GM21360 (cell line): ENCODE measurements around the gene RYR3.

Experiments used
- ATAC-seq: cut with Tn5 transposase; IDR thresholded peaks from one replicate; pipeline ENCODE4 v1.9.1; 2021; ENCODE audit warnings: mild to moderate bottlenecking, moderate library complexity; ENCODE audit not compliant: unreplicated experiment

The RYR3 gene

DNA sequence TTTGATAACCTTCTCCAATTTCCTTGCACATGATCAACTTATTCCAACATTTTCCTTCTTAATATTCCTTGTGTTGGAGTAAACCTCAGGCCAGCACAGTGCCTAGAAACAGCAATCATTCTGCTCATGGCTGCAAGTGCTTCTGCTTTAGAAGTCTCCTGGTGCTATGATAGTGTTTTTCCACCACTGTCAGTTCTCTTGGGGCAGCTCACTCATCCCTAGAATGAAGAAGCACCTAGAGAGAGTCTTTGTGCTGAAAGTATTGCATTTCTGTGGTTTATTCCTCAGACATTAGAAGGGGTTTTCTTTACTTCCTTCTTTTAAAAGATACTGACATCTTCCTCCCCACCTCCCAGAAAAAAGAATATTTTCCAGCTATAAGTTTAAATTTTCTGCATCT is 183.5 kb downstream of the RYR3 start:
- ATAC-seq, result no peak

- no peak for ATAC-seq
These were observed 189.8 kb downstream of the RYR3 start for GRCh38 chr15:33500432-33501195.

DNA sequence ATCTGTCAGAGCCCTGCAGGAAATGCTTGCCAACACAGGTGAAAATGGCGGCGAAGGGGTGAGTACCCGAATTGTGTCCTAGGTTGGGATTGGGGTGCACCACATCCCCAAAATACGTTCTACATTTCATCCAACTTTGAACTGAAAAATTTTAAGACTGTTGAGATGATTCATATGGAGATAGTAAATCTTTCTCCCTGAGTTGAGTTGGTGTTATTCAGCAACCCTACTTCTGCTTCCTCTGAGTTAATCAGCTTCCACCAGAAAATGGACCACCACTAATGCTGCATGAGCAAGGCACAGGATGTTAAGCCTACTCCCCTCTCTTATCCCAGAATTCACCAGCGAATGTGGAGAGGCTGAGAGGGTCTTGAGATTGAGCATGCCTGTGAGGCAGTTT is 192.9 kb downstream of the RYR3 start:
- ATAC-seq, result no peak

- no peak for ATAC-seq
These were observed 196.1 kb downstream of the RYR3 start for GRCh38 chr15:33506781-33507296.

GRCh38 chr15:33508703-33509102 is 197.9 kb downstream of the RYR3 start:
- no peak for ATAC-seq

GRCh38 chr15:33515121-33515520 is 204.4 kb downstream of the RYR3 start:
- no peak for ATAC-seq

- no peak for ATAC-seq
These were observed 205.8 kb downstream of the RYR3 start for GRCh38 chr15:33516563-33516962.

- ATAC-seq, result no peak
These were observed 207.2 kb downstream of the RYR3 start for GRCh38 chr15:33517944-33518343.

DNA sequence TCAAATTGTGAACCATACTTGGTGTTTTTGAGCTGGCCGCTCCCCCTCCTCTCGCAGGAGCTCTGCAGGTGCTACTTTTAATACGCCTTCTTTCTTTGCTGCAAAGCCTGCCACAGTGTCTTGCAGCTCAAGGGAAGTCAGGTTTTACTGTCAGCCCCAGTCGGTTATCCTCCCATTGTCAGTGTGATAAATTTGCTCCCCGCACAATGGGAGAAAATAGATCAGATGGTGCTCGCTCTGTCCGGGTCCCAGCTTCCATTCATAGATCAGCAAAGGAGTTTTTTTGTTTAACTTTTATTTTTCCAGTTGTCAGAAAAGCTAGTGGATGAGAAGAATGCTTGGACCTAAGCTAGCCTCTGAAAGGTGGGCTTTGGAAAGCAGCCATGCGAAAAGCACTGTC is 207.7 kb downstream of the RYR3 start:
- no peak for ATAC-seq

DNA sequence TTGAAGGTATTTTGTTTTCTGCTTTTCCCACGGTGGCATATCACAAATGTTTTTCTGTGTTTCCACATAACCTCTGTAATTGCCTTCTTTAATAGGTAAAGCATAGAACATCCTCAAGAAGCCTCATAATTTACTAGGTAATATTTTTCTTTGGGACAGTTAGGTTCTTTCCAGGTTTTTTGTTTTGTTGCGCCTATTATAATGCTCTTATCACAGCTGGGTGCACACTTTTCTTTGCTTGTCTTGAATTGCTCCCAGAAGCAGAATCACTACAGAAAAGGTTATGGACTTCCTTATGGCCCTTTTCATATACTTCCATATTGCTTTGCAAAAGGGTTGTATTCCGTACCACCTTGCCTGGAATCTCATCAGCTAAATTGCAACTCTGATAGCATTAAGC is 213.5 kb downstream of the RYR3 start:
- ATAC-seq, result no peak

- ATAC-seq, result no peak
These were observed 215.8 kb downstream of the RYR3 start for GRCh38 chr15:33526532-33526931.

GRCh38 chr15:33533197-33533596 is 222.4 kb downstream of the RYR3 start:
- ATAC-seq, result no peak

GRCh38 chr15:33534642-33535041 is 223.9 kb downstream of the RYR3 start:
- ATAC-seq, result no peak

DNA sequence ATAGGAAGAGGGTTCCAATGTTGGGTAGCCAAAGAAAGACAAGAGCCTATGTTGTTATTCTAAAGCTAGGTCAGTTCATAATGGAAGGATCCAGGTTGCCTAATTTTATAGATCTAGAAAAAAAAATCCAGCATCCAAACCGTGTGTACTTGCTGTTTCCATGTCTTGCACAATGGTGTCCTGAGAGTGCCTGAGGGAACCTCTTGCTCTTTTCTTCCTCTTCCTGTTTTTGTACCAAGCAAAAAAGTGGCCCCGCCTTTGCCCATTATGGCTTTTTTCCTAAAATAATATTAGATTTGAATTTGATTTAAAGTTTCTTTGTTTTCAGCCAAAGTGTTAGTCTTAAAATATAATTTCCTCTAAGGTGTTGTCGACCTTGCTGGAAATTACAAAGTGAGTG is 224.4 kb downstream of the RYR3 start:
- ATAC-seq, result no peak

GRCh38 chr15:33539825-33540573 is 229.2 kb downstream of the RYR3 start:
- ATAC-seq, result no peak

- no peak for ATAC-seq
These were observed 233.2 kb downstream of the RYR3 start for GRCh38 chr15:33543957-33544356.

DNA sequence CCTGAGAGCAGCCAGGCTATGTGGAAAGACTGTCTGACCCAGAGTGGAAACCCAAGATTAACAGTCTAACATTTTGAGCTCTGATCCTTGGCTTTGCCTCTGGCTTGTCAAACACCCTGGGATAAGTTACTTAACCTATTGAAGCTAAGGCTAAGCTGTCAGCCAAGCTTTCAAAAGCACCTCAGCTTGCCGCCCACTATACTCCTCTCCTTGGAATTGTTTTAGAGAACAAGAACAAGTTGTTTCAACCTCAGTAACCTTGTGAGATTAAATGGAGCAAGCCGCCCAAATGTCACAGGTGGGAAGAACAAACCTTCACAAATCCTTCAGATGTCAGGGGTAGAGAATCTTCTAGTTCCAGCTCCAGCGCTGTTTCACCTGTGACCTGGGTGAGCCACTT is 235.1 kb downstream of the RYR3 start:
- no peak for ATAC-seq

GRCh38 chr15:33547876-33548275 is 237.1 kb downstream of the RYR3 start:
- ATAC-seq, result no peak

GRCh38 chr15:33551860-33552259 is 241.1 kb downstream of the RYR3 start:
- no peak for ATAC-seq

- ATAC-seq, result no peak
These were observed 242.4 kb downstream of the RYR3 start for GRCh38 chr15:33553157-33553556.

- no peak for ATAC-seq
These were observed 248.6 kb downstream of the RYR3 start for GRCh38 chr15:33559207-33559890.

- ATAC-seq, result no peak
These were observed 250.6 kb downstream of the RYR3 start for GRCh38 chr15:33561407-33561806.
